WTC11 (cell line): ENCODE results near the gene SLCO6A1.

Experiments
- ATF1 ChIP-seq: sonication (generic); formaldehyde crosslinking; IDR thresholded peaks from 2 replicates; pipeline ENCODE4 v1.8.1; 2023; ENCODE audit warnings: mild to moderate bottlenecking, moderate library complexity, missing genetic modification reagents
- IRF2 ChIP-seq: sonication (generic); formaldehyde crosslinking; IDR thresholded peaks from 2 replicates; pipeline ENCODE4 v1.8.0; 2022; ENCODE audit warnings: low read depth, missing genetic modification reagents, borderline replicate concordance
- MXD4 ChIP-seq: fragments of 250-450 bp; sonication (Bioruptor Pico); IDR thresholded peaks from 2 replicates; pipeline ENCODE4 v1.8.0; 2021; ENCODE audit warnings: mild to moderate bottlenecking, moderate library complexity, borderline replicate concordance
- RELA ChIP-seq: sonication (generic); formaldehyde crosslinking; IDR thresholded peaks from 2 replicates; pipeline ENCODE4 v1.8.1; 2022; ENCODE audit warnings: missing genetic modification reagents, mild to moderate bottlenecking, borderline replicate concordance
- RORB ChIP-seq: fragments of 250-450 bp; sonication (Bioruptor Pico); IDR thresholded peaks from 2 replicates; pipeline ENCODE4 v1.9.0; 2021; ENCODE audit warnings: mild to moderate bottlenecking
- SMAD3 ChIP-seq: sonication (generic); formaldehyde crosslinking; IDR thresholded peaks from 2 replicates; pipeline ENCODE4 v1.8.0; 2022; ENCODE audit warnings: missing genetic modification reagents, mild to moderate bottlenecking, borderline replicate concordance
- TP53 ChIP-seq: sonication (generic); formaldehyde crosslinking; IDR thresholded peaks from 2 replicates; pipeline ENCODE4 v1.8.1; 2023; ENCODE audit warnings: mild to moderate bottlenecking, missing genetic modification reagents
- ZBTB43 ChIP-seq: sonication (generic); formaldehyde crosslinking; IDR thresholded peaks from 2 replicates; pipeline ENCODE4 v1.8.1; 2023; ENCODE audit warnings: mild to moderate bottlenecking, missing genetic modification reagents
- ZNF263 ChIP-seq: sonication (generic); formaldehyde crosslinking; IDR thresholded peaks from 2 replicates; pipeline ENCODE4 v1.8.1; 2022; ENCODE audit warnings: low read depth, mild to moderate bottlenecking, moderate library complexity, missing genetic modification reagents
- ZNF416 ChIP-seq: fragments of 250-450 bp; sonication (Bioruptor Pico); IDR thresholded peaks from 2 replicates; pipeline ENCODE4 v1.9.0; 2021; ENCODE audit warnings: mild to moderate bottlenecking, inconsistent platforms
- TF ChIP-seq, protein P1 (sequence below): fragments of 200-600 bp; IDR thresholded peaks from 2 replicates; pipeline ENCODE4 v1.8.0; 2022; ENCODE audit warnings: antibody characterized with exemption
- TF ChIP-seq, protein P2 (sequence below): sonication (generic); formaldehyde crosslinking; IDR thresholded peaks from 2 replicates; pipeline ENCODE4 v1.8.0; 2022; ENCODE audit warnings: mild to moderate bottlenecking, missing genetic modification reagents

- TF ChIP-seq, protein P1, sequence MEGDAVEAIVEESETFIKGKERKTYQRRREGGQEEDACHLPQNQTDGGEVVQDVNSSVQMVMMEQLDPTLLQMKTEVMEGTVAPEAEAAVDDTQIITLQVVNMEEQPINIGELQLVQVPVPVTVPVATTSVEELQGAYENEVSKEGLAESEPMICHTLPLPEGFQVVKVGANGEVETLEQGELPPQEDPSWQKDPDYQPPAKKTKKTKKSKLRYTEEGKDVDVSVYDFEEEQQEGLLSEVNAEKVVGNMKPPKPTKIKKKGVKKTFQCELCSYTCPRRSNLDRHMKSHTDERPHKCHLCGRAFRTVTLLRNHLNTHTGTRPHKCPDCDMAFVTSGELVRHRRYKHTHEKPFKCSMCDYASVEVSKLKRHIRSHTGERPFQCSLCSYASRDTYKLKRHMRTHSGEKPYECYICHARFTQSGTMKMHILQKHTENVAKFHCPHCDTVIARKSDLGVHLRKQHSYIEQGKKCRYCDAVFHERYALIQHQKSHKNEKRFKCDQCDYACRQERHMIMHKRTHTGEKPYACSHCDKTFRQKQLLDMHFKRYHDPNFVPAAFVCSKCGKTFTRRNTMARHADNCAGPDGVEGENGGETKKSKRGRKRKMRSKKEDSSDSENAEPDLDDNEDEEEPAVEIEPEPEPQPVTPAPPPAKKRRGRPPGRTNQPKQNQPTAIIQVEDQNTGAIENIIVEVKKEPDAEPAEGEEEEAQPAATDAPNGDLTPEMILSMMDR: no peak
- TF ChIP-seq RORB (no peak), IRF2 (CRISPR knock-in tag) (no peak), ZBTB43 (CRISPR knock-in tag) (no peak), SMAD3 (no peak), TP53 (no peak), ZNF263 (CRISPR knock-in tag) (no peak), RELA (CRISPR knock-in tag) (no peak), ZNF416 (no peak), MXD4 (CRISPR knock-in tag) (no peak), ATF1 (CRISPR knock-in tag) (no peak)
- TF ChIP-seq, protein P2, sequence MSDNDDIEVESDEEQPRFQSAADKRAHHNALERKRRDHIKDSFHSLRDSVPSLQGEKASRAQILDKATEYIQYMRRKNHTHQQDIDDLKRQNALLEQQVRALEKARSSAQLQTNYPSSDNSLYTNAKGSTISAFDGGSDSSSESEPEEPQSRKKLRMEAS (CRISPR knock-in tag): no peak
Observed at GRCh38 chr5:102388235-102388634, 110.6 kb downstream of the SLCO6A1 start.
